Hepatic stellate cell (primary cell): ENCODE results near the gene UST.
"Not testable (repeated sequence)": the region's sequence is repeated elsewhere in the genome, so short reads cannot be mapped to it uniquely, and the experiment has no call there.

Experiments
- DNase-seq: peaks from one replicate; pipeline ENCODE4 v3.0.0; 2011; ENCODE audit warnings: low spot score

Gene UST

GRCh38 chr6:148978298-148978697 lies 231.5 kb downstream of the UST start:
- not testable (repeated sequence) for DNase-seq

GRCh38 chr6:148979014-148979901 lies 232.4 kb downstream of the UST start:
- DNase-seq: no peak

GRCh38 chr6:148980234-148980633 lies 233.4 kb downstream of the UST start:
- DNase-seq: no peak

GRCh38 chr6:148981515-148981914 lies 234.7 kb downstream of the UST start:
- peak; percentile 21 for DNase-seq

- no peak for DNase-seq
These were observed 236.4 kb downstream of the UST start for GRCh38 chr6:148983101-148983761.

- no peak for DNase-seq
These were observed 237.1 kb downstream of the UST start for GRCh38 chr6:148983966-148984365.

- DNase-seq: no peak
These were observed 237.8 kb downstream of the UST start for GRCh38 chr6:148984531-148985056.

GRCh38 chr6:148985499-148985898 lies 238.7 kb downstream of the UST start:
- DNase-seq: no peak

- DNase-seq: no peak
These were observed 239.8 kb downstream of the UST start for GRCh38 chr6:148986608-148987007.

- DNase-seq: no peak
These were observed 241.2 kb downstream of the UST start for GRCh38 chr6:148987982-148988381.

- DNase-seq: no peak
These were observed 242.8 kb downstream of the UST start for GRCh38 chr6:148989585-148989984.

- no peak for DNase-seq
These were observed 243.6 kb downstream of the UST start for GRCh38 chr6:148990403-148990802.

- DNase-seq: no peak
These were observed 250.0 kb downstream of the UST start for GRCh38 chr6:148996815-148997214.

GRCh38 chr6:148997865-148998264 lies 251.0 kb downstream of the UST start:
- DNase-seq: peak; percentile 20

GRCh38 chr6:148998704-148999103 lies 251.9 kb downstream of the UST start:
- DNase-seq: no peak

GRCh38 chr6:148999501-148999900 lies 252.7 kb downstream of the UST start:
- DNase-seq: no peak

GRCh38 chr6:148999929-149000468 lies 253.2 kb downstream of the UST start:
- peak; percentile 50 for DNase-seq

- no peak for DNase-seq
These were observed 254.6 kb downstream of the UST start for GRCh38 chr6:149001422-149001821.

- no peak for DNase-seq
These were observed 256.7 kb downstream of the UST start for GRCh38 chr6:149003560-149003959.

GRCh38 chr6:149004664-149005063 lies 257.8 kb downstream of the UST start:
- DNase-seq: no peak

GRCh38 chr6:149006236-149006635 lies 259.4 kb downstream of the UST start:
- not testable (repeated sequence) for DNase-seq

GRCh38 chr6:149006671-149007070 lies 259.8 kb downstream of the UST start:
- no peak for DNase-seq

- no peak for DNase-seq
These were observed 261.0 kb downstream of the UST start for GRCh38 chr6:149007846-149008245.
